GM12891 (cell line): ENCODE measurements around the gene LYPD6.
"Not testable (repeated sequence)": the region's sequence is repeated elsewhere in the genome, so short reads cannot be mapped to it uniquely, and the experiment has no call there.

Experiments
- DNase-seq: peaks from one replicate; pipeline ENCODE4 v3.0.0; 2011; ENCODE audit warnings: low spot score; ENCODE audit not compliant: insufficient read length
- FAIRE-seq: peaks from 2 replicates; lab custom pipeline; 2011; peaks lifted over from hg19 to GRCh38; lab: Jason Lieb, UNC
- PAX5 ChIP-seq: IDR thresholded peaks from 2 replicates; pipeline ENCODE4 v1.6.1; 2011; ENCODE audit warnings: low read length, moderate library complexity, mild to moderate bottlenecking; ENCODE audit not compliant: insufficient read depth, severe bottlenecking
- POLR2A ChIP-seq: IDR thresholded peaks from 2 replicates; pipeline ENCODE4 v1.6.1; 2011; ENCODE audit warnings: low read depth, low read length, control low read depth
- POLR2AphosphoS5 ChIP-seq: IDR thresholded peaks from 2 replicates; pipeline ENCODE4 v1.6.1; 2011; ENCODE audit warnings: low read depth, low read length, control low read depth
- POU2F2 ChIP-seq: IDR thresholded peaks from 2 replicates; pipeline ENCODE4 v1.6.1; 2011; ENCODE audit warnings: low read depth, mild to moderate bottlenecking, control low read depth, low read length, moderate library complexity
- SPI1 ChIP-seq: IDR thresholded peaks from 2 replicates; pipeline ENCODE4 v1.6.1; 2011; ENCODE audit warnings: low read depth, low read length, control low read depth
- TAF1 ChIP-seq: IDR thresholded peaks from 2 replicates; pipeline ENCODE4 v1.6.1; 2011; ENCODE audit warnings: low read depth, low read length, control low read depth

Gene LYPD6

GRCh38 chr2:149488706-149489440, 158.5 kb downstream of the LYPD6 start:
- TF ChIP-seq POLR2AphosphoS5 (no peak), POU2F2 (no peak), PAX5 (no peak), SPI1 (no peak), TAF1 (no peak), POLR2A (no peak)
- FAIRE-seq (no peak), DNase-seq (no peak)

DNA sequence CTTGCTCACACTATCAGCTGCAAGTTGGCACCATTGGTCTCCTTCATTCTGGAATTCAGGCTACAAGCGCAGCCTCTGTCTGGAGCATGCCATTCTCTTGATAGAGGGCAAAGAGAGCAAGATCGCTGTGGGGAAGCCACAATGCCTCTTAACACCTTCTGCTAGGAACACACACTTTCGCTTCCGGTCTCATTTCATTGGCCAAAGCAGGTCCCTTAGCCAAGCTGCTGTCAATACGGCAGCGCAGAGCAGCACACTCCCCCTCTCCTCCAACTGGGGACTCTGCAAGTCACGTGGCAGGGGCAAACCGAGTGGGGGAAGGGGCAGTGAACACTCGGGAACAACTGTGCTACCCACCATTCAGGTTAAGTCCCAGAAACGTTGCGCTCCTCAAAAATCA, 159.1 kb downstream of the LYPD6 start:
- no peak for TF ChIP-seq SPI1
- no peak for TF ChIP-seq TAF1
- no peak for TF ChIP-seq PAX5
- no peak for TF ChIP-seq POLR2AphosphoS5
- TF ChIP-seq POLR2A, result no peak
- FAIRE-seq, result no peak
- no peak for DNase-seq

DNA sequence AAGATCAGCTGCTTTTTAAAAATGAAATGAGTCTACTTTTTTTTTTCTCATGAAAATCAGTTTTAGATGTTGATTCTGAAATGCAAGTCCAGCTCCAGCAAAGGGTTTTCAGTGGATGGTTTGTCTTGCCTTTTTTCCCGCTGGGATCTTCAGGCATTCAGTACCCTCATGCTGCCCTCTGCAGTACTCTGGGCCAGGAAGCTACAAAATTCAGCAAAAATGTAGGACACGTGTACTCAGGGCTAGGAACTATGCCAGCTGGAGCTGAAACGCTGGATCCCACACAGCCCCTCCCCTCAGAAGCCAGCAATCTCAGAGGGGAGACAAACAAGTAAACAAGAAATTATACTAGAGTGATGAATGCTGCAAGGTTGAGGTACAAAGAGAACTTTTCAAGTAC, 159.9 kb downstream of the LYPD6 start:
- TF ChIP-seq POU2F2, result no peak
- no peak for TF ChIP-seq SPI1

GRCh38 chr2:149492923-149493322, 162.5 kb downstream of the LYPD6 start:
- FAIRE-seq, result no peak

More for the DNA sequence above, 159.9 kb downstream of the LYPD6 start:
- DNase-seq (no peak), FAIRE-seq (no peak)

DNA sequence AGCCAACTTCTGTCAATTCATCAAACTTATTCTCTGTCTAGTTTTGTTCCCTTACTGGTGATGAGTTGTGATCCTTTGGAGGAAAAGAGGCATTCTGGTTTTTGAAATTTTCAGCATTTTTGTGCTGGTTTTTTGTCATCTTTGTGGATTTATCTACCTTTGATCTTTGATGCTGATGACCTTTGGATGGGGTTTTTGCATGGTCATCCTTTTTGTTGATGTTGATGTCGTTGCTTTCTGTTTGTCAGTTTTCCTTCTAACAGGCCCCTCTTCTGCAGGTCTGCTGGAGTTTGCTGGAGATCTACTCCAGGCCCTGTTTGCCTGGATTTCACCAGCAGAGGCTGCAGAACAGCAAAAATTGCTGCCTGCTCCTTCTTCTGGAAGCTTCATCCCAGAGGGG, 168.8 kb downstream of the LYPD6 start:
- not testable (repeated sequence) for DNase-seq, FAIRE-seq

More at GRCh38 chr2:149492923-149493322, 162.5 kb downstream of the LYPD6 start:
- DNase-seq, result no peak
- TF ChIP-seq PAX5, result no peak
- TF ChIP-seq SPI1, result no peak
- TF ChIP-seq TAF1, result no peak
- no peak for TF ChIP-seq POLR2AphosphoS5
- TF ChIP-seq POLR2A, result no peak
- TF ChIP-seq POU2F2, result no peak

- not testable (repeated sequence) for FAIRE-seq, DNase-seq
Measured at GRCh38 chr2:149506808-149507207, 176.4 kb downstream of the LYPD6 start.

DNA sequence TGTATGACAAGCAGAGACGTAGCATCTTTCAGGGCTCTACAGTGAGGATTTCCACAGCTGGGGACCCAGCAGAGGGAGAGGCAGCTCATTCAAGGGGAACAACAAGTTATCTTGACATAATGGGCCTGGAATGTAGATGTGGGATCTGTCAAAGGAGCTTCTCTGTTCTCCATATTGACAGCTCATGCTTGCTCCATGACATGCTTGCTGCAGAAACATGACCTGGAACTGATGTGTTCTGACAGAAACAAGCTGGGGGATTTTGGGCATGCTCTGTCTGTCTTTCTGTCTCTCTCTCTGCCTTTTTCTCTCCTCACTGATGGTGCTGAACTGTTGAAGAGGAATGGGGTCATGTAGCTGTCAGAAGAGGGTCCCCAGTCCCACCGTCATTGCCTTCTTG, 177.6 kb downstream of the LYPD6 start:
- FAIRE-seq (no peak), DNase-seq (no peak)
- TF ChIP-seq POLR2AphosphoS5 (no peak), POLR2A (no peak), TAF1 (no peak), POU2F2 (no peak), SPI1 (no peak), PAX5 (no peak)

DNA sequence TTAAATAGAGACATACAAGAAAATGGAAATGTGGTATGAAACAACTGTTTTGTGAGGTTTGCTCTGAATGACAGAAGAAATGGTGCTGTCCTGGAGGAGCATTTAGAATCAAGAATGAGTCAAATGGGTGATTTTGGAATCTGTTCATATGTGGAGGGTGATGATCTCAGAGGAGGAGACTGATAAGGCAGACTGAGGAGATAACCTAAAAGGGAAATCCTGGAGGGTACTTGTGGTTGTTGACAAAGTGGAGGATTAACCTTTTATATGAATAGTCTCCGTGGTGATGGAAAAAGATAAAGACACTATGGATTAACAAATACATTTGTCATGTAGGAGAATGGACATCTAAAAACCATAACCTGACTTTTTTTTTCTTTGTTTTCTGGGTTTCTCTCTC, 183.1 kb downstream of the LYPD6 start:
- TF ChIP-seq POLR2AphosphoS5, result no peak
- no peak for TF ChIP-seq POLR2A
- no peak for TF ChIP-seq SPI1
- TF ChIP-seq POU2F2, result no peak
- no peak for TF ChIP-seq PAX5
- DNase-seq, result no peak
- no peak for FAIRE-seq
